Karpas-422 (cell line): ENCODE results near the gene SMG1. TPM values are rescaled to one million over a fixed set of nuclear protein-coding genes. Genes with fewer than 3 reads are reported as not detected.
"Not testable (repeated sequence)": the region's sequence is repeated elsewhere in the genome, so short reads cannot be mapped to it uniquely, and the experiment has no call there.

Experiments used
- DNase-seq: peaks from one replicate; pipeline ENCODE4 v3.0.0-alpha.2; 2015
- H2AFZ ChIP-seq: fragments of 200-600 bp; sonication (generic); 2 replicates; pipeline ENCODE4 v1.6.1; 2014; ENCODE audit warnings: antibody characterized with exemption, low read length, mixed read lengths
- H3K27ac ChIP-seq: fragments of 200-600 bp; sonication (generic); 2 replicates; pipeline ENCODE4 v1.5.1; 2014; ENCODE audit warnings: mild to moderate bottlenecking, low read length, moderate library complexity
- H3K27me3 ChIP-seq: fragments of 200-600 bp; sonication (generic); 2 replicates; pipeline ENCODE4 v1.6.1; 2014; ENCODE audit warnings: low read length, mixed read lengths
- H3K36me3 ChIP-seq: fragments of 200-600 bp; sonication (generic); 2 replicates; pipeline ENCODE4 v1.6.1; 2014; ENCODE audit warnings: low read length, mixed read lengths; ENCODE audit not compliant: insufficient read depth
- H3K4me1 ChIP-seq: fragments of 200-600 bp; sonication (generic); 2 replicates; pipeline ENCODE4 v1.6.1; 2014; ENCODE audit warnings: mild to moderate bottlenecking, low read length, mixed read lengths
- H3K4me2 ChIP-seq: fragments of 200-600 bp; sonication (generic); 2 replicates; pipeline ENCODE4 v1.6.1; 2014; ENCODE audit warnings: low read length, low read depth, mild to moderate bottlenecking; ENCODE audit not compliant: poor library complexity, severe bottlenecking
- H3K4me3 ChIP-seq: fragments of 200-600 bp; sonication (generic); 2 replicates; pipeline ENCODE4 v1.5.1; 2014; ENCODE audit warnings: mild to moderate bottlenecking, antibody characterized with exemption, low read length, mixed read lengths
- H3K79me2 ChIP-seq: fragments of 200-600 bp; sonication (generic); 2 replicates; pipeline ENCODE4 v1.6.1; 2014; ENCODE audit warnings: mild to moderate bottlenecking, low read length, mixed read lengths
- H3K9ac ChIP-seq: fragments of 200-600 bp; sonication (generic); 2 replicates; pipeline ENCODE4 v1.6.0; 2014; ENCODE audit warnings: low read length
- H3K9me2 ChIP-seq: fragments of 200-600 bp; sonication (generic), shearing (Covaris generic); replicated peaks from 2 replicates; pipeline ENCODE4 v1.6.0; 2014; ENCODE audit warnings: mild to moderate bottlenecking, low read length, moderate library complexity; ENCODE audit not compliant: insufficient read depth
- H3K9me3 ChIP-seq: fragments of 300-700, 200-600 bp; sonication (generic); 2 replicates; pipeline ENCODE4 v1.6.1; 2014; ENCODE audit warnings: low read length, mixed read lengths
- H4K20me1 ChIP-seq: fragments of 200-600 bp; sonication (generic); 2 replicates; pipeline ENCODE4 v1.6.1; 2014; ENCODE audit warnings: mild to moderate bottlenecking, antibody characterized with exemption, low read length, low read depth; ENCODE audit not compliant: insufficient read depth
- total RNA-seq: library from RNA; depleted of rRNA; stranded (reverse); fragments of >200 nt; shearing (Covaris generic); gene quantifications from 2 replicates; pipeline ENCODE4 v1.2.3, GENCODE V29; 2014; ENCODE audit warnings: low replicate concordance

SMG1 gene
- total RNA-seq, 1 experiment from 2014 or later: 91.0 TPM

GRCh38 chr16:18784917-18785623 is 141.1 kb downstream of the SMG1 start:
- Histone ChIP-seq H3K36me3 (peaks cover 68% of the 10 kb centered on the region), H3K4me2 (no peak overlapping the region), H3K9me3 (no peaks in the 10 kb centered on the region), H3K79me2 (peaks cover 57% of the 10 kb centered on the region), H3K27ac (no peak overlapping the region), H3K9ac (no peak overlapping the region), H4K20me1 (peaks cover 70% of the 10 kb centered on the region), H3K4me1 (peaks cover 23% of the 10 kb centered on the region), H3K9me2 (no peaks in the 10 kb centered on the region), H3K27me3 (no peaks in the 10 kb centered on the region), H2AFZ (no peak overlapping the region), H3K4me3 (no peak overlapping the region)
- DNase-seq: no peak

- H4K20me1 ChIP-seq: peaks cover 56% of the 10 kb centered on the region
- H3K27me3 ChIP-seq: no peaks in the 10 kb centered on the region
- H3K9ac ChIP-seq: no peak overlapping the region
- H2AFZ ChIP-seq: no peak overlapping the region
- DNase-seq: peak; percentile 24
- H3K27ac ChIP-seq: no peak overlapping the region
- no peaks in the 10 kb centered on the region for H3K9me3 ChIP-seq
- H3K4me3 ChIP-seq: no peak overlapping the region
- no peak overlapping the region for H3K4me2 ChIP-seq
- H3K4me1 ChIP-seq: peaks cover 19% of the 10 kb centered on the region
- peaks cover 43% of the 10 kb centered on the region for H3K79me2 ChIP-seq
- peaks cover 58% of the 10 kb centered on the region for H3K36me3 ChIP-seq
- H3K9me2 ChIP-seq: no peaks in the 10 kb centered on the region
Observed at GRCh38 chr16:18783430-18784341, 142.5 kb downstream of the SMG1 start.

GRCh38 chr16:18782697-18783429 is 143.3 kb downstream of the SMG1 start:
- no peak overlapping the region for H3K27ac ChIP-seq
- H3K4me2 ChIP-seq: no peak overlapping the region
- H3K9ac ChIP-seq: no peak overlapping the region
- H3K27me3 ChIP-seq: no peaks in the 10 kb centered on the region
- no peak overlapping the region for H3K4me3 ChIP-seq
- H3K9me3 ChIP-seq: no peaks in the 10 kb centered on the region
- peaks cover 50% of the 10 kb centered on the region for H3K36me3 ChIP-seq
- H3K9me2 ChIP-seq: no peaks in the 10 kb centered on the region
- peaks cover 48% of the 10 kb centered on the region for H4K20me1 ChIP-seq
- H3K79me2 ChIP-seq: peaks cover 35% of the 10 kb centered on the region
- no peak overlapping the region for H2AFZ ChIP-seq
- H3K4me1 ChIP-seq: peaks cover 11% of the 10 kb centered on the region
- DNase-seq: peak; percentile 43

- H3K27ac ChIP-seq, H3K4me2 ChIP-seq, DNase-seq, H3K27me3 ChIP-seq, H3K9me2 ChIP-seq, H2AFZ ChIP-seq, H3K4me1 ChIP-seq, H3K4me3 ChIP-seq, H3K9ac ChIP-seq, H3K9me3 ChIP-seq: not testable (repeated sequence)
- peaks cover 36% of the 10 kb centered on the region for H3K36me3 ChIP-seq
- H3K79me2 ChIP-seq: peaks cover 19% of the 10 kb centered on the region
- peaks cover 33% of the 10 kb centered on the region for H4K20me1 ChIP-seq
Observed at GRCh38 chr16:18781232-18781631, 145.0 kb downstream of the SMG1 start.

- not testable (repeated sequence) for H3K4me1 ChIP-seq, H3K27ac ChIP-seq, H3K9me2 ChIP-seq, H3K4me2 ChIP-seq, H3K9me3 ChIP-seq, H3K4me3 ChIP-seq, H3K9ac ChIP-seq, H2AFZ ChIP-seq, H3K27me3 ChIP-seq
- peaks cover 26% of the 10 kb centered on the region for H4K20me1 ChIP-seq
- peak; percentile 42 for DNase-seq
- H3K36me3 ChIP-seq: peaks cover 29% of the 10 kb centered on the region
- peaks cover 12% of the 10 kb centered on the region for H3K79me2 ChIP-seq
Observed at GRCh38 chr16:18780460-18781026, 145.7 kb downstream of the SMG1 start.

- H3K9me3 ChIP-seq, DNase-seq, H2AFZ ChIP-seq, H3K9ac ChIP-seq, H3K79me2 ChIP-seq, H3K4me2 ChIP-seq, H3K4me1 ChIP-seq, H3K36me3 ChIP-seq, H4K20me1 ChIP-seq, H3K4me3 ChIP-seq, H3K27me3 ChIP-seq, H3K27ac ChIP-seq, H3K9me2 ChIP-seq: not testable (repeated sequence)
Observed at GRCh38 chr16:18777664-18778063, 148.5 kb downstream of the SMG1 start.

- H3K36me3 ChIP-seq, H3K27ac ChIP-seq, DNase-seq, H3K4me3 ChIP-seq, H4K20me1 ChIP-seq, H3K9ac ChIP-seq, H3K4me1 ChIP-seq, H3K27me3 ChIP-seq, H3K79me2 ChIP-seq, H3K9me3 ChIP-seq, H3K9me2 ChIP-seq, H2AFZ ChIP-seq, H3K4me2 ChIP-seq: not testable (repeated sequence)
Observed at GRCh38 chr16:18776334-18776733, 149.9 kb downstream of the SMG1 start.

GRCh38 chr16:18774651-18775050 is 151.6 kb downstream of the SMG1 start:
- H3K9me3 ChIP-seq, H3K9me2 ChIP-seq, H3K4me3 ChIP-seq, H3K36me3 ChIP-seq, H3K9ac ChIP-seq, H2AFZ ChIP-seq, H3K79me2 ChIP-seq, H3K27ac ChIP-seq, H3K4me1 ChIP-seq, H3K27me3 ChIP-seq, H3K4me2 ChIP-seq, DNase-seq, H4K20me1 ChIP-seq: not testable (repeated sequence)
